ENCODE results near the gene ZIC2.

The ZIC2 gene

GRCh38 chr13:99971576-99972189 lies 9.9 kb upstream of the ZIC2 start, which contains the start of gene ZIC5:
Gene ZIC5, minus strand, starts transcription at chr13:99971767. Its CDS starts 164 bp downstream, at chr13:99971603.
- H3K9me3 ChIP-seq (ENCODE audit: control insufficient read depth, insufficient read depth, low read depth, low read length): no peaks in the 10 kb centered on the region
- TF ChIP-seq ZNF654 (tag by site-specific recombination; IDR thresholded peaks at IDR 0.05; ENCODE audit: low read depth) (no peak), ZNF350 (tag by site-specific recombination; IDR thresholded peaks at IDR 0.05) (no peak), ZBTB8A (tag by site-specific recombination; IDR thresholded peaks at IDR 0.05) (peak; percentile 9; the same call in 1 of the 2 replicates), ZFHX2 (tag by site-specific recombination; conservative IDR thresholded peaks at IDR 0.05) (peak; percentile 69), ZIC2 (tag by site-specific recombination; IDR thresholded peaks at IDR 0.05) (peak; percentile 30; the same call in 1 of the 2 replicates), PRDM1 (tag by site-specific recombination; IDR thresholded peaks at IDR 0.05) (0 out of 2 replicates have a peak, but pooled peaks have one; percentile 46), ZNF423 (tag by site-specific recombination; IDR thresholded peaks at IDR 0.05) (0 out of 2 replicates have a peak, but pooled peaks have one; percentile 26), ZNF658 (tag by site-specific recombination; IDR thresholded peaks at IDR 0.05) (no peak), IKZF3 (tag by site-specific recombination; IDR thresholded peaks at IDR 0.05) (0 out of 2 replicates have a peak, but pooled peaks have one; percentile 55), SP7 (tag by site-specific recombination; IDR thresholded peaks at IDR 0.05) (peak; percentile 23; the same call in 1 of the 2 replicates), ZNF660 (tag by site-specific recombination; IDR thresholded peaks at IDR 0.05) (0 out of 2 replicates have a peak, but pooled peaks have one; percentile 6), ZBTB7A (tag by site-specific recombination; IDR thresholded peaks at IDR 0.05; ENCODE audit: low read depth) (no peak), ZNF596 (tag by site-specific recombination; IDR thresholded peaks at IDR 0.05) (peak; percentile 58; the same call in 1 of the 2 replicates), SP2 (tag by site-specific recombination; IDR thresholded peaks at IDR 0.05) (peak; percentile 62), ZNF600 (tag by site-specific recombination; IDR thresholded peaks at IDR 0.05) (peak; percentile 52; the same call in 1 of the 2 replicates), ZNF114 (tag by site-specific recombination; IDR thresholded peaks at IDR 0.05) (no peak), GFI1B (tag by site-specific recombination; IDR thresholded peaks at IDR 0.05) (peak; percentile 55; the same call in 1 of the 2 replicates), ZNF610 (tag by site-specific recombination; IDR thresholded peaks at IDR 0.05; ENCODE audit: borderline replicate concordance) (peak; percentile 80; the same call in 1 of the 2 replicates), ZNF202 (tag by site-specific recombination; IDR thresholded peaks at IDR 0.05; ENCODE audit: borderline replicate concordance) (0 out of 2 replicates have a peak, but pooled peaks have one; percentile 41), PATZ1 (tag by site-specific recombination; IDR thresholded peaks at IDR 0.05) (peak; percentile 36; the same call in 1 of the 2 replicates), ZNF335 (tag by site-specific recombination; conservative IDR thresholded peaks at IDR 0.05) (peak; percentile 64), ZSCAN30 (tag by site-specific recombination; IDR thresholded peaks at IDR 0.05) (peak; percentile 14; the same call in 1 of the 2 replicates), ZNF121 (tag by site-specific recombination; IDR thresholded peaks at IDR 0.05) (no peak), ZBTB48 (tag by site-specific recombination; IDR thresholded peaks at IDR 0.05) (no peak), KLF1 (tag by site-specific recombination; IDR thresholded peaks at IDR 0.05) (no peak)
- TF ChIP-seq, protein P1, sequence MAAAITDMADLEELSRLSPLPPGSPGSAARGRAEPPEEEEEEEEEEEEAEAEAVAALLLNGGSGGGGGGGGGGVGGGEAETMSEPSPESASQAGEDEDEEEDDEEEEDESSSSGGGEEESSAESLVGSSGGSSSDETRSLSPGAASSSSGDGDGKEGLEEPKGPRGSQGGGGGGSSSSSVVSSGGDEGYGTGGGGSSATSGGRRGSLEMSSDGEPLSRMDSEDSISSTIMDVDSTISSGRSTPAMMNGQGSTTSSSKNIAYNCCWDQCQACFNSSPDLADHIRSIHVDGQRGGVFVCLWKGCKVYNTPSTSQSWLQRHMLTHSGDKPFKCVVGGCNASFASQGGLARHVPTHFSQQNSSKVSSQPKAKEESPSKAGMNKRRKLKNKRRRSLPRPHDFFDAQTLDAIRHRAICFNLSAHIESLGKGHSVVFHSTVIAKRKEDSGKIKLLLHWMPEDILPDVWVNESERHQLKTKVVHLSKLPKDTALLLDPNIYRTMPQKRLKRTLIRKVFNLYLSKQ (tag by site-specific recombination; IDR thresholded peaks at IDR 0.05; ENCODE audit: borderline replicate concordance): no peak
- TF ChIP-seq, protein P2, sequence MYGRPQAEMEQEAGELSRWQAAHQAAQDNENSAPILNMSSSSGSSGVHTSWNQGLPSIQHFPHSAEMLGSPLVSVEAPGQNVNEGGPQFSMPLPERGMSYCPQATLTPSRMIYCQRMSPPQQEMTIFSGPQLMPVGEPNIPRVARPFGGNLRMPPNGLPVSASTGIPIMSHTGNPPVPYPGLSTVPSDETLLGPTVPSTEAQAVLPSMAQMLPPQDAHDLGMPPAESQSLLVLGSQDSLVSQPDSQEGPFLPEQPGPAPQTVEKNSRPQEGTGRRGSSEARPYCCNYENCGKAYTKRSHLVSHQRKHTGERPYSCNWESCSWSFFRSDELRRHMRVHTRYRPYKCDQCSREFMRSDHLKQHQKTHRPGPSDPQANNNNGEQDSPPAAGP (tag by site-specific recombination; IDR thresholded peaks at IDR 0.05): 0 out of 2 replicates have a peak, but pooled peaks have one; percentile 27
- TF ChIP-seq, protein P3, sequence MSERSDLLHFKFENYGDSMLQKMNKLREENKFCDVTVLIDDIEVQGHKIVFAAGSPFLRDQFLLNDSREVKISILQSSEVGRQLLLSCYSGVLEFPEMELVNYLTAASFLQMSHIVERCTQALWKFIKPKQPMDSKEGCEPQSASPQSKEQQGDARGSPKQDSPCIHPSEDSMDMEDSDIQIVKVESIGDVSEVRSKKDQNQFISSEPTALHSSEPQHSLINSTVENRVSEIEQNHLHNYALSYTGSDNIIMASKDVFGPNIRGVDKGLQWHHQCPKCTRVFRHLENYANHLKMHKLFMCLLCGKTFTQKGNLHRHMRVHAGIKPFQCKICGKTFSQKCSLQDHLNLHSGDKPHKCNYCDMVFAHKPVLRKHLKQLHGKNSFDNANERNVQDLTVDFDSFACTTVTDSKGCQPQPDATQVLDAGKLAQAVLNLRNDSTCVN (tag by site-specific recombination; optimal IDR thresholded peaks at IDR 0.05): peak; percentile 60
- TF ChIP-seq, protein P4, sequence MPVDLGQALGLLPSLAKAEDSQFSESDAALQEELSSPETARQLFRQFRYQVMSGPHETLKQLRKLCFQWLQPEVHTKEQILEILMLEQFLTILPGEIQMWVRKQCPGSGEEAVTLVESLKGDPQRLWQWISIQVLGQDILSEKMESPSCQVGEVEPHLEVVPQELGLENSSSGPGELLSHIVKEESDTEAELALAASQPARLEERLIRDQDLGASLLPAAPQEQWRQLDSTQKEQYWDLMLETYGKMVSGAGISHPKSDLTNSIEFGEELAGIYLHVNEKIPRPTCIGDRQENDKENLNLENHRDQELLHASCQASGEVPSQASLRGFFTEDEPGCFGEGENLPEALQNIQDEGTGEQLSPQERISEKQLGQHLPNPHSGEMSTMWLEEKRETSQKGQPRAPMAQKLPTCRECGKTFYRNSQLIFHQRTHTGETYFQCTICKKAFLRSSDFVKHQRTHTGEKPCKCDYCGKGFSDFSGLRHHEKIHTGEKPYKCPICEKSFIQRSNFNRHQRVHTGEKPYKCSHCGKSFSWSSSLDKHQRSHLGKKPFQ (tag by site-specific recombination; IDR thresholded peaks at IDR 0.05): peak; percentile 77
- H3K4me3 ChIP-seq (ENCODE audit: low read depth, low read length): peak within 1 kb of the TSS; percentile 73
- ChIA-PET POLR2A (interaction anchor here (1.1 to 2.7 kb wide), 3 partner anchors 10 to 59 kb away, joined by 3 to 101 read pairs (median 3); partner anchors contain the start of gene ZIC2), CTCF (interaction anchor here (0.7 kb wide), 1 partner anchor 128 kb away, joined by 3 read pairs; no protein-coding TSS in a partner anchor)
- H3K4me1 ChIP-seq (ENCODE audit: control insufficient read depth, insufficient read depth, low read length): peaks cover 9% of the 10 kb centered on the region
- H3K36me3 ChIP-seq (ENCODE audit: control insufficient read depth in 2 of 2, insufficient read depth in 1 of 2, low read length in 2 of 2): peaks cover 0 to 7% of the 10 kb centered on the region in 2 experiments; a peak in 1 of 3 replicates
- H3K27ac ChIP-seq (ENCODE audit: extremely low read depth, low read depth, low read length): peak within 1 kb of the TSS; percentile 100
